GM12878 (cell line): Measurements from ENCODE around the gene CACNG1. TPM values are rescaled to one million over a fixed set of nuclear protein-coding genes. Genes with fewer than 3 reads are reported as not detected.

ENCODE experiments used
- ATAC-seq: fragments of 200-7000 bp; cut with Tn5 transposase; 3 replicates; pipeline ENCODE4 v1.9.1; 2020; ENCODE audit warnings: mild to moderate bottlenecking, moderate library complexity
- BruUV-seq: library from RNA; stranded (reverse); fragments of 400-500 nt; replicated peaks from 2 replicates; lab custom pipeline; 2021; lab: Mats Ljungman, UMichigan
- CTCF ChIA-PET: fragments of 300-600 bp; sonication (Branson Sonifier 250); formaldehyde crosslinking; extraction: SDS; loops from one replicate; lab custom pipeline; 2021; ENCODE audit warnings: inconsistent platforms; lab: Yijun Ruan, JAX
- POLR2A ChIA-PET: fragments of 350-600 bp; formaldehyde crosslinking; extraction: SDS; loops from one replicate; lab custom pipeline; 2021; ENCODE audit warnings: inconsistent platforms; lab: Charles Lee
- RAD21 ChIA-PET: fragments of 300-600 bp; sonication (Branson Sonifier 250); formaldehyde crosslinking; loops from one replicate; lab custom pipeline; 2023; ENCODE audit warnings: antibody characterized with exemption; ENCODE audit not compliant: unreplicated experiment; lab: Charles Lee
- SMC1A ChIA-PET: fragments of 300-600 bp; sonication (Branson Sonifier 250); formaldehyde crosslinking; loops from one replicate; lab custom pipeline; 2023; ENCODE audit not compliant: unreplicated experiment, uncharacterized antibody; lab: Charles Lee
- DNase-seq: peaks from one replicate; pipeline ENCODE4 v3.0.0-alpha.2; 2011; ENCODE audit warnings: low read depth, low spot score
- FAIRE-seq: peaks from 3 replicates; lab custom pipeline; 2011; peaks lifted over from hg19 to GRCh38; lab: Jason Lieb, UNC
- H2AFZ ChIP-seq: 2 replicates; pipeline ENCODE4 v1.6.0; 2011; ENCODE audit warnings: low read depth, low read length, control low read depth; ENCODE audit not compliant: control insufficient read depth
- H3K27ac ChIP-seq: 2 replicates; pipeline ENCODE4 v1.5.1; 2011; ENCODE audit warnings: control low read depth; ENCODE audit not compliant: control insufficient read depth, insufficient read depth
- H3K27me3 ChIP-seq, 2 experiments: replicated peaks in 1 of 2; 2 replicates each; pipeline versions ENCODE4 v1.6.0 to v1.6.1; 2011; ENCODE audit warnings: low read length in 1 of 2; ENCODE audit not compliant: control insufficient read depth in 2 of 2, insufficient read depth in 2 of 2
- H3K36me3 ChIP-seq, 2 experiments: 2 replicates each; pipeline ENCODE4 v1.5.1; 2011; ENCODE audit warnings: low read length in 1 of 2; ENCODE audit not compliant: control insufficient read depth in 2 of 2, insufficient read depth in 2 of 2
- H3K4me1 ChIP-seq: 2 replicates; pipeline ENCODE4 v1.6.1; 2011; ENCODE audit warnings: mild to moderate bottlenecking, low read length, moderate library complexity, mixed read lengths; ENCODE audit not compliant: control insufficient read depth, insufficient read depth
- H3K4me2 ChIP-seq: 2 replicates; pipeline ENCODE4 v1.6.0; 2011; ENCODE audit warnings: control low read depth; ENCODE audit not compliant: control insufficient read depth, insufficient read depth
- H3K4me3 ChIP-seq: fragments of 200-600 bp; sonication (generic); 2 replicates; pipeline ENCODE4 v1.5.1; 2016
- H3K79me2 ChIP-seq: 2 replicates; pipeline ENCODE4 v1.6.0; 2011; ENCODE audit warnings: low read length; ENCODE audit not compliant: control insufficient read depth, insufficient read depth
- H3K9ac ChIP-seq: 2 replicates; pipeline ENCODE4 v1.8.0; 2011; ENCODE audit warnings: low read length, control low read depth, mixed read lengths; ENCODE audit not compliant: control insufficient read depth, insufficient read depth
- H3K9me3 ChIP-seq: replicated peaks from 3 replicates; pipeline ENCODE4 v1.5.1; 2011; ENCODE audit warnings: mild to moderate bottlenecking, low read length; ENCODE audit not compliant: control insufficient read depth, insufficient read depth
- H4K20me1 ChIP-seq: 2 replicates; pipeline ENCODE4 v1.6.0; 2011; ENCODE audit not compliant: control insufficient read depth, insufficient read depth
- BCL11A ChIP-seq: IDR thresholded peaks from 2 replicates; pipeline ENCODE4 v1.6.1; 2011; ENCODE audit warnings: low read depth, low read length
- CBX3 ChIP-seq: fragments of 200-600 bp; sonication (generic); IDR thresholded peaks from 2 replicates; pipeline ENCODE4 v1.6.1; 2016; ENCODE audit warnings: low read depth, borderline replicate concordance
- EP300 ChIP-seq, 2 experiments: fragments of 150-350 bp in 1 of 2; IDR thresholded peaks; 2 replicates each; pipeline ENCODE4 v1.6.1; 2011 to 2012; ENCODE audit warnings: low read depth in 2 of 2, low read length in 2 of 2, borderline replicate concordance in 1 of 2, improper control_type of control experiment in 1 of 2, inconsistent platforms in 1 of 2; ENCODE audit not compliant: control insufficient read depth in 1 of 2
- GATAD2B ChIP-seq: fragments of 450-650 bp; conservative IDR thresholded peaks from 2 replicates; pipeline ENCODE4 v1.6.1; 2017; ENCODE audit warnings: low read depth, mild to moderate bottlenecking, moderate library complexity
- HDAC6 ChIP-seq: fragments of 200-600 bp; sonication (generic); IDR thresholded peaks from one replicate; pipeline ENCODE4 v1.8.0; 2017; ENCODE audit warnings: antibody characterized with exemption; ENCODE audit not compliant: unreplicated experiment
- MTA3 ChIP-seq: IDR thresholded peaks from 2 replicates; pipeline ENCODE4 v1.6.1; 2012; ENCODE audit warnings: low read length, inconsistent platforms, borderline replicate concordance
- NFIC ChIP-seq: IDR thresholded peaks from 2 replicates; pipeline ENCODE4 v1.6.1; 2012; ENCODE audit warnings: low read depth, mild to moderate bottlenecking, inconsistent platforms, low read length, moderate library complexity
- POLR2AphosphoS2 ChIP-seq: IDR thresholded peaks from 2 replicates; pipeline ENCODE4 v1.6.1; 2011; ENCODE audit warnings: low read depth, mild to moderate bottlenecking, low read length, improper control_type of control experiment, moderate library complexity
- RELA ChIP-seq: fragments of 450-650 bp; IDR thresholded peaks from 2 replicates; pipeline ENCODE4 v1.8.0; 2014; ENCODE audit warnings: borderline replicate concordance; ENCODE audit not compliant: partially characterized antibody
- TARDBP ChIP-seq: IDR thresholded peaks from 2 replicates; pipeline ENCODE4 v1.6.1; 2016; ENCODE audit warnings: borderline replicate concordance
- ZNF274 ChIP-seq: IDR thresholded peaks from one replicate; pipeline ENCODE4 v1.8.0; 2011; ENCODE audit not compliant: insufficient read length, insufficient read depth
- WGBS: methylation state at CpG from one replicate; pipeline ENCODE4 v1.1.6; 2016; ENCODE audit warnings: low lambda C conversion rate; ENCODE audit not compliant: insufficient replicate concordance, insufficient coverage; ENCODE audit errors: missing lambda C conversion rate; 5-methylcytosine and 5-hydroxymethylcytosine counted together
- in situ Hi-C: fragments of 300-500 bp; cut with MboI; formaldehyde crosslinking; loops from 9 replicates; pipeline ENCODE4 v1.14.3; 2018; ENCODE audit warnings: mixed read lengths
- intact Hi-C: fragments of 100-400 bp; cut with micrococcal nuclease; formaldehyde crosslinking; loops from one replicate; pipeline ENCODE4 v1.14.2; 2022; ENCODE audit not compliant: unreplicated experiment
- polyA plus RNA-seq, 11 experiments: library from polyadenylated mRNA; depleted of rRNA in 4 of 11; unstranded in 6 of 11; stranded (reverse) in 5 of 11; fragments of >200 nt; fragmentation: Nextera tagmentation in 4 of 11; fragmentation: Illumina TruSeq in 1 of 11; extraction: Ambion mirVana in 4 of 11; extraction: Trizol in 1 of 11; gene quantifications; 1 replicate in 1 of 11; 2 replicates in 10 of 11; pipeline versions ENCODE4 v1.2.1 to v1.2.3, GENCODE V29; 2011 to 2016; ENCODE audit warnings: inconsistent platforms in 2 of 11, missing spikeins in 2 of 11, low read depth in 1 of 11
- total RNA-seq, 4 experiments: library from RNA; depleted of rRNA in 3 of 4; stranded (reverse); fragments of >200 nt in 3 of 4; fragmentation: Illumina TruSeq in 1 of 4; extraction: Trizol in 1 of 4; gene quantifications; 2 replicates each; pipeline versions ENCODE4 v1.2.1 to v1.2.3, GENCODE V29; 2013 to 2021
- TF ChIP-seq, protein P1 (sequence below): fragments of 450-650 bp; IDR thresholded peaks from 2 replicates; pipeline ENCODE4 v1.6.1; 2017; ENCODE audit warnings: mild to moderate bottlenecking, low read depth, inconsistent platforms; ENCODE audit not compliant: poor library complexity, severe bottlenecking
- TF ChIP-seq, protein P2 (sequence below): IDR thresholded peaks from 2 replicates; pipeline ENCODE4 v1.6.1; 2012; ENCODE audit warnings: improper control_type of control experiment, low read depth, low read length; ENCODE audit not compliant: insufficient replicate concordance
- TF ChIP-seq, protein P3 (sequence below): IDR thresholded peaks from 2 replicates; pipeline ENCODE4 v1.6.1; 2011; ENCODE audit warnings: low read depth, mild to moderate bottlenecking, low read length, moderate library complexity, borderline replicate concordance; ENCODE audit errors: extremely low read depth

Gene CACNG1
- total and polyA plus RNA-seq, 10 of the 15 experiments (the other 5 are each of a cell fraction or from before 2014, with no cell fraction given): not detected

DNA sequence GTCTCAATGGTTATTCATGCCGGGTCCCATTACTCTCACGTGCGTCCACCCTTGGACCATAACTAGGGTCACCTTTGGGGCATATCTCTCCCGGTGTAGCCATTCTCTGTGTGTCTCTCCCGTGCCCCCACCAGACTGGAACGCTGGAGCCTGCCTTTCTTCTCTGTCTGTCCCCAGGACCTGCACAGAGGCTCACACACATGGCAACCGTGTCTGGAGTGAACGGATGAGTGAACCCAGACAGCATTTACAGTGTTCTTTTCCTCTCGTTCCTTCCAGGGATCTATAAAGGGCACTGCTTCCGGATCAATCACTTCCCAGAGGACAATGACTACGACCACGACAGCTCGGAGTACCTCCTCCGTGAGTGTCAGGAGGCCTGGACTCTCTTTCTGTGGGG, 26.4 kb upstream of the CACNG1 start:
- Histone ChIP-seq H4K20me1 (no peaks in the 10 kb centered on the region), H3K27me3 (no peaks in the 10 kb centered on the region), H3K4me3 (no peak overlapping the region), H3K4me1 (no peaks in the 10 kb centered on the region), H3K9ac (no peak overlapping the region), H3K9me3 (no peaks in the 10 kb centered on the region), H3K79me2 (no peaks in the 10 kb centered on the region), H2AFZ (no peak overlapping the region), H3K27ac (no peak overlapping the region), H3K36me3 (no peaks in the 10 kb centered on the region), H3K4me2 (no peak overlapping the region)
- CTCF ChIA-PET: no interaction called here
- in situ Hi-C loops: no loop called here
- no peak for FAIRE-seq
- WGBS: 47% methylated on average over 14 of the region's 14 CpGs
- RAD21 ChIA-PET: no interaction called here
- intact Hi-C loops: no loop called here
- no peak for DNase-seq
- POLR2A ChIA-PET: no interaction called here
- no peak for ATAC-seq
- BruUV-seq: no TSS peak
- SMC1A ChIA-PET: no interaction called here
- no peak for TF ChIP-seq MTA3
- TF ChIP-seq HDAC6: no peak
- TF ChIP-seq, protein P1, sequence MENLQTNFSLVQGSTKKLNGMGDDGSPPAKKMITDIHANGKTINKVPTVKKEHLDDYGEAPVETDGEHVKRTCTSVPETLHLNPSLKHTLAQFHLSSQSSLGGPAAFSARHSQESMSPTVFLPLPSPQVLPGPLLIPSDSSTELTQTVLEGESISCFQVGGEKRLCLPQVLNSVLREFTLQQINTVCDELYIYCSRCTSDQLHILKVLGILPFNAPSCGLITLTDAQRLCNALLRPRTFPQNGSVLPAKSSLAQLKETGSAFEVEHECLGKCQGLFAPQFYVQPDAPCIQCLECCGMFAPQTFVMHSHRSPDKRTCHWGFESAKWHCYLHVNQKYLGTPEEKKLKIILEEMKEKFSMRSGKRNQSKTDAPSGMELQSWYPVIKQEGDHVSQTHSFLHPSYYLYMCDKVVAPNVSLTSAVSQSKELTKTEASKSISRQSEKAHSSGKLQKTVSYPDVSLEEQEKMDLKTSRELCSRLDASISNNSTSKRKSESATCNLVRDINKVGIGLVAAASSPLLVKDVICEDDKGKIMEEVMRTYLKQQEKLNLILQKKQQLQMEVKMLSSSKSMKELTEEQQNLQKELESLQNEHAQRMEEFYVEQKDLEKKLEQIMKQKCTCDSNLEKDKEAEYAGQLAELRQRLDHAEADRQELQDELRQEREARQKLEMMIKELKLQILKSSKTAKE: no peak
- no peak for TF ChIP-seq ZNF274
- TF ChIP-seq RELA: no peak
- TF ChIP-seq, protein P2, sequence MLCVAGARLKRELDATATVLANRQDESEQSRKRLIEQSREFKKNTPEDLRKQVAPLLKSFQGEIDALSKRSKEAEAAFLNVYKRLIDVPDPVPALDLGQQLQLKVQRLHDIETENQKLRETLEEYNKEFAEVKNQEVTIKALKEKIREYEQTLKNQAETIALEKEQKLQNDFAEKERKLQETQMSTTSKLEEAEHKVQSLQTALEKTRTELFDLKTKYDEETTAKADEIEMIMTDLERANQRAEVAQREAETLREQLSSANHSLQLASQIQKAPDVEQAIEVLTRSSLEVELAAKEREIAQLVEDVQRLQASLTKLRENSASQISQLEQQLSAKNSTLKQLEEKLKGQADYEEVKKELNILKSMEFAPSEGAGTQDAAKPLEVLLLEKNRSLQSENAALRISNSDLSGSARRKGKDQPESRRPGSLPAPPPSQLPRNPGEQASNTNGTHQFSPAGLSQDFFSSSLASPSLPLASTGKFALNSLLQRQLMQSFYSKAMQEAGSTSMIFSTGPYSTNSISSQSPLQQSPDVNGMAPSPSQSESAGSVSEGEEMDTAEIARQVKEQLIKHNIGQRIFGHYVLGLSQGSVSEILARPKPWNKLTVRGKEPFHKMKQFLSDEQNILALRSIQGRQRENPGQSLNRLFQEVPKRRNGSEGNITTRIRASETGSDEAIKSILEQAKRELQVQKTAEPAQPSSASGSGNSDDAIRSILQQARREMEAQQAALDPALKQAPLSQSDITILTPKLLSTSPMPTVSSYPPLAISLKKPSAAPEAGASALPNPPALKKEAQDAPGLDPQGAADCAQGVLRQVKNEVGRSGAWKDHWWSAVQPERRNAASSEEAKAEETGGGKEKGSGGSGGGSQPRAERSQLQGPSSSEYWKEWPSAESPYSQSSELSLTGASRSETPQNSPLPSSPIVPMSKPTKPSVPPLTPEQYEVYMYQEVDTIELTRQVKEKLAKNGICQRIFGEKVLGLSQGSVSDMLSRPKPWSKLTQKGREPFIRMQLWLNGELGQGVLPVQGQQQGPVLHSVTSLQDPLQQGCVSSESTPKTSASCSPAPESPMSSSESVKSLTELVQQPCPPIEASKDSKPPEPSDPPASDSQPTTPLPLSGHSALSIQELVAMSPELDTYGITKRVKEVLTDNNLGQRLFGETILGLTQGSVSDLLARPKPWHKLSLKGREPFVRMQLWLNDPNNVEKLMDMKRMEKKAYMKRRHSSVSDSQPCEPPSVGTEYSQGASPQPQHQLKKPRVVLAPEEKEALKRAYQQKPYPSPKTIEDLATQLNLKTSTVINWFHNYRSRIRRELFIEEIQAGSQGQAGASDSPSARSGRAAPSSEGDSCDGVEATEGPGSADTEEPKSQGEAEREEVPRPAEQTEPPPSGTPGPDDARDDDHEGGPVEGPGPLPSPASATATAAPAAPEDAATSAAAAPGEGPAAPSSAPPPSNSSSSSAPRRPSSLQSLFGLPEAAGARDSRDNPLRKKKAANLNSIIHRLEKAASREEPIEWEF: no peak
- TF ChIP-seq EP300 (IDR thresholded peaks at IDR 0.05; ENCODE audit: borderline replicate concordance in 1 of 2, control insufficient read depth in 1 of 2, low read depth in 2 of 2, low read length in 2 of 2): no peak
- no peak for TF ChIP-seq GATAD2B
- no peak for TF ChIP-seq TARDBP
- no peak for TF ChIP-seq BCL11A
- TF ChIP-seq, protein P3, sequence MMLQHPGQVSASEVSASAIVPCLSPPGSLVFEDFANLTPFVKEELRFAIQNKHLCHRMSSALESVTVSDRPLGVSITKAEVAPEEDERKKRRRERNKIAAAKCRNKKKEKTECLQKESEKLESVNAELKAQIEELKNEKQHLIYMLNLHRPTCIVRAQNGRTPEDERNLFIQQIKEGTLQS: no peak
- TF ChIP-seq POLR2AphosphoS2: no peak
- TF ChIP-seq CBX3: no peak
- no peak for TF ChIP-seq NFIC
